Pancreas (tissue), 10 donors: ENCODE results near the gene NAIF1. TPM values are rescaled to one million over a fixed set of nuclear protein-coding genes. Genes with fewer than 3 reads are reported as not detected.
"Not testable (repeated sequence)": the region's sequence is repeated elsewhere in the genome, so short reads cannot be mapped to it uniquely, and the experiment has no call there.

Source experiments
- ATAC-seq, 4 donors: fragments of 200-7000 bp; cut with Tn5 transposase; one replicate each; pipeline versions ENCODE4 v1.8.0 to v1.9.1; 2020; ENCODE audit warnings: mild to moderate bottlenecking in 4 of 4, moderate library complexity in 4 of 4
- DNase-seq, 6 donors: peaks; one replicate each; pipeline ENCODE4 v3.0.0-alpha.2; 2020
- FAIRE-seq: peaks from 2 replicates; lab custom pipeline; 2012; peaks lifted over from hg19 to GRCh38; lab: Jason Lieb, UNC
- H3K27ac ChIP-seq, 4 donors: fragments of 200-600 bp; sonication (generic); 1 replicate in 3 of 4; 2 replicates in 1 of 4; pipeline versions ENCODE4 v1.5.0 to v1.8.0; 2020
- H3K27me3 ChIP-seq, 4 donors: fragments of 200-600 bp; one replicate each; pipeline ENCODE4 v1.8.0; 2021
- H3K36me3 ChIP-seq, 3 donors: fragments of 200-600 bp; sonication (generic) in 1 of 3; one replicate each; pipeline versions ENCODE4 v1.5.0 to v1.8.0; 2020 to 2021
- H3K4me1 ChIP-seq, 3 donors: fragments of 200-600 bp; one replicate each; pipeline ENCODE4 v1.8.0; 2021
- H3K4me3 ChIP-seq, 4 donors: fragments of 200-600 bp; sonication (generic) in 2 of 4; one replicate each; pipeline versions ENCODE4 v1.5.0 to v1.8.0; 2020 to 2021
- H3K9me3 ChIP-seq, 4 donors: fragments of 200-600 bp; one replicate each; pipeline ENCODE4 v1.8.0; 2021
- WGBS, 2 donors: extraction: QIAGEN DNeasy Blood & Tissue Kit; methylation state at CpG; one replicate each; pipeline ENCODE4 v1.1.7; 2013; 5-methylcytosine and 5-hydroxymethylcytosine counted together
- intact Hi-C, 3 donors: fragments of 100-400 bp; cut with DNase I; formaldehyde crosslinking; loops; one replicate each; pipeline versions ENCODE4 v1.11.1 to v1.14.2; 2022
- polyA plus RNA-seq, 2 donors: library from polyadenylated mRNA; stranded (reverse); fragments of 200-250 nt; gene quantifications; one replicate each; pipeline ENCODE4 v1.2.3, GENCODE V29; 2013
- total RNA-seq, 6 donors: library from RNA; stranded (reverse); fragmentation: NEBNext Ultra II Directional in 4 of 6; extraction: Animal tissue kit (Norgen Biotek cat#: 25700) in 4 of 6; gene quantifications; one replicate each; pipeline versions ENCODE4 v1.2.1 to v1.2.4, GENCODE V29; 2021 to 2023
- TF ChIP-seq, protein P1 (sequence below), 4 donors: fragments of 200-600 bp; sonication (generic) in 3 of 4; IDR thresholded peaks; one replicate each; pipeline versions ENCODE4 v1.5.0 to v1.8.0; 2021; ENCODE audit warnings: antibody characterized with exemption in 4 of 4
- donor health status: healthy with polysubstance abuse.
- donor health status: DM: no; HTN: no; CAD: no; lungs with moderate emphysema.
- donor health status: DM: no; HTN: no; CAD: no.
- donor health status: control.
- donor health status: control.
- donor health status: Bipolar disorder and iron deficiency.
- donor health status: DM: yes; HTN: yes; CAD: no.
- donor health status: DM: no; HTN: no; CAD: no.
- donor health status: DM: no; HTN: no; CAD: no.
- donor health status: DM: yes; HTN: yes; CAD: no.

The NAIF1 gene
- total and polyA plus RNA-seq, 8 donors = 3.0 to 6.8 (median 4.2) TPM

DNA sequence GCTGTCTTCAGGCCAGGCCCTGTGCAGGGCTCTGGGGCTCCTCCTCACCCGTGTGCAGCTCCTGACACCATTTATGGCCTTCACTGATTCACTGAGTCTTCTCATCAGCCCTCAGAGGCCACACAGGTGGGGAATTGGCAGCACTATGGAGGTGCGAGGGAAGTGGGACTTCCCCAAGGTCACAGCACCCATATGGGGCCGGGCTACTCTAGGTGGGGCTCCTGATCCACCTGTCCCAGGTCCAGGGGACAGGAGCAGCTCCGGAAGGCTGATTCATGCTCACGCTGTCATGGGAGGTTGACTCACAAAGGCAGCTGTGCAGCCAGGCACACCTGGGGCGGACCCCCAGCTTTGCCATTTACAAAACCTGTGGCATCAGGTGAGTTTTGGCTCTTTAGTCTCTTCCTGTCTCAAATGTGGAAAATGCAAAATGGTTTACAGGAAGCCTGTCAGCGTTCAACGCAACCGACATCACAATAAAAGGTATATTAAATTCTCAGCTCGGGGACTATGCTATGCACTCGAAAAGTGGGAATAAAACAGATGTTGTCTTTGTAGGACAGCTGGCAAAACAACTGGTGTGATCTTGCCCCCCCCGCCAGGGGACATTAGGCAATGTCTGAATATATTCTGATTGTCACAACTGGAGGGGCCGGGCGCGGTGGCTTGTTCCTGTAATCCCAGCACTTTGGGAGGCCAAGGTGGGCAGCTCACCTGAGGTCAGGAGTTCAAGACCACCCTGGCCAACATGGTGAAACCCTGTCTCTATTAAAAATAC, 15.0 kb downstream of the NAIF1 start:
- no peaks in the 10 kb centered on the region for H3K9me3 ChIP-seq
- H3K4me3 ChIP-seq = no peak overlapping the region
- intact Hi-C loops = no loop called here
- no peaks in the 10 kb centered on the region for H3K36me3 ChIP-seq
- WGBS, 2 donors = 71 to 75% methylated on average over 15 of the region's 15 CpGs
- H3K27me3 ChIP-seq = no peaks in the 10 kb centered on the region
- TF ChIP-seq, protein P1, sequence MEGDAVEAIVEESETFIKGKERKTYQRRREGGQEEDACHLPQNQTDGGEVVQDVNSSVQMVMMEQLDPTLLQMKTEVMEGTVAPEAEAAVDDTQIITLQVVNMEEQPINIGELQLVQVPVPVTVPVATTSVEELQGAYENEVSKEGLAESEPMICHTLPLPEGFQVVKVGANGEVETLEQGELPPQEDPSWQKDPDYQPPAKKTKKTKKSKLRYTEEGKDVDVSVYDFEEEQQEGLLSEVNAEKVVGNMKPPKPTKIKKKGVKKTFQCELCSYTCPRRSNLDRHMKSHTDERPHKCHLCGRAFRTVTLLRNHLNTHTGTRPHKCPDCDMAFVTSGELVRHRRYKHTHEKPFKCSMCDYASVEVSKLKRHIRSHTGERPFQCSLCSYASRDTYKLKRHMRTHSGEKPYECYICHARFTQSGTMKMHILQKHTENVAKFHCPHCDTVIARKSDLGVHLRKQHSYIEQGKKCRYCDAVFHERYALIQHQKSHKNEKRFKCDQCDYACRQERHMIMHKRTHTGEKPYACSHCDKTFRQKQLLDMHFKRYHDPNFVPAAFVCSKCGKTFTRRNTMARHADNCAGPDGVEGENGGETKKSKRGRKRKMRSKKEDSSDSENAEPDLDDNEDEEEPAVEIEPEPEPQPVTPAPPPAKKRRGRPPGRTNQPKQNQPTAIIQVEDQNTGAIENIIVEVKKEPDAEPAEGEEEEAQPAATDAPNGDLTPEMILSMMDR (IDR thresholded peaks at IDR 0.05) = no peak
- peak; percentile 56 to 88 (median 63) for DNase-seq
- H3K27ac ChIP-seq = peak overlapping the region in 2 of 4 donors; percentile 16 to 44
- FAIRE-seq = no peak
- peak; percentile 40 to 69 (median 54) for ATAC-seq
- H3K4me1 ChIP-seq = peaks cover 13 to 30% (median 18%) of the 10 kb centered on the region in 3 donors

DNA sequence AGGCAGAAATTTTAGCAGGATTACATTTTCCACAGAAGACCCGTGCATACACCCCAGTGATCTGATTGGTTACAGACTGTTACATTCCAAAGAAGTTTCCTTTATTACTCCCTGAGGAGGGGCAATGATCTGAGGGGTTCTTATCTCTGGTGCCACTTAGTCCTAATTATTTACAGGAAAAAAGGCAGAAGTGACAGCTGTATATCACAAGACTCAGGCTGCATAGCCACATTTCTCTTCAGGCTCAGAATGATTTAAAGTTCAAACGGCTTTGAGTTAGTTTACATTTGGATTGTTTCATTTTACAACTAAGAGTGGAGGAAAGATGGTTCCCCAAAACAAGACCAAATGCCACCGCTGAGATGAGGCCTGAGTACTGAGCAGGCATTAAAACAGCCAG, 17.3 kb downstream of the NAIF1 start:
- Histone ChIP-seq H3K9me3 (no peaks in the 10 kb centered on the region), H3K36me3 (no peaks in the 10 kb centered on the region), H3K27me3 (no peaks in the 10 kb centered on the region), H3K4me3 (no peak overlapping the region), H3K4me1 (peaks cover 0 to 12% (median 0%) of the 10 kb centered on the region in 3 donors), H3K27ac (no peak overlapping the region)
- TF ChIP-seq, protein P1 (IDR thresholded peaks at IDR 0.05) = no peak
- DNase-seq = no peak
- intact Hi-C loops = no loop called here
- 75 to 83% methylated on average over 3 of the region's 3 CpGs for WGBS, 2 donors
- ATAC-seq = no peak
- no peak for FAIRE-seq

- TF ChIP-seq, protein P1 (IDR thresholded peaks at IDR 0.05) = no peak
- FAIRE-seq (no peak), DNase-seq (no peak), ATAC-seq (no peak)
- H3K27me3 ChIP-seq = no peaks in the 10 kb centered on the region
- no peak overlapping the region for H3K27ac ChIP-seq
- H3K4me3 ChIP-seq = no peak overlapping the region
- no peaks in the 10 kb centered on the region for H3K36me3 ChIP-seq
- H3K9me3 ChIP-seq = no peaks in the 10 kb centered on the region
- peaks cover 0 to 12% (median 0%) of the 10 kb centered on the region in 3 donors for H3K4me1 ChIP-seq
- intact Hi-C loops = no loop called here
Observed at GRCh38 chr9:128048663-128049062, 18.5 kb downstream of the NAIF1 start.

GRCh38 chr9:128047231-128047630, 19.9 kb downstream of the NAIF1 start:
- no peaks in the 10 kb centered on the region for H3K36me3 ChIP-seq
- TF ChIP-seq, protein P1 (IDR thresholded peaks at IDR 0.05) = no peak
- WGBS, 2 donors = 80 to 81% methylated on average over 6 of the region's 6 CpGs
- no peak for FAIRE-seq
- H3K9me3 ChIP-seq = no peaks in the 10 kb centered on the region
- H3K27ac ChIP-seq = no peak overlapping the region
- H3K4me1 ChIP-seq = peaks cover 0 to 8% (median 0%) of the 10 kb centered on the region in 3 donors
- no peaks in the 10 kb centered on the region for H3K27me3 ChIP-seq
- ATAC-seq = no peak
- intact Hi-C loops = no loop called here
- no peak overlapping the region for H3K4me3 ChIP-seq
- no peak for DNase-seq

DNA sequence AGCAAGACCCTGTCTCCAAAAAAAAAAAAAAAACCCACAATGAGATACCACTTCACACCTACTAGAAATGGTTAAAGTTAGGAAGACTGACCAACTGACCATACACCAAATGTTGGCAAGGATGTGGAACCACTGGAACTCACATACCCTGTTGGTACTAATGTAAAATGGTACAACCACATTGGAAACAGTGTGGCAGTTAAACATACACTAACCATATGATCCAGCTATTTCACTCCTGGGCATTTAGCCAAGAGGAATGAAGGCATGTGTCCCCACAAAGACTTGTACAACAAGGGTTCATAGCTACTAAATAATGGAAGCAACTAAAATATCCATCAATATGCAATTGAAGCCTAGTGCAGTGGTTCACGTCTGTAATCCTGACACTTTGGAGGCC, 21.3 kb downstream of the NAIF1 start:
- FAIRE-seq (no peak), DNase-seq (no peak), ATAC-seq (no peak)
- Histone ChIP-seq H3K27ac (no peak overlapping the region), H3K36me3 (no peaks in the 10 kb centered on the region), H3K27me3 (no peaks in the 10 kb centered on the region), H3K4me1 (no peaks in the 10 kb centered on the region), H3K9me3 (no peaks in the 10 kb centered on the region), H3K4me3 (no peak overlapping the region)
- TF ChIP-seq, protein P1 (IDR thresholded peaks at IDR 0.05) = no peak
- 78 to 96% methylated on average over 1 of the region's 1 CpG for WGBS, 2 donors
- intact Hi-C loops = no loop called here

GRCh38 chr9:128045409-128045808, 21.7 kb downstream of the NAIF1 start:
- 79 to 84% methylated on average over 6 of the region's 6 CpGs for WGBS, 2 donors
- FAIRE-seq, H3K4me1 ChIP-seq, intact Hi-C loops, H3K27me3 ChIP-seq, H3K4me3 ChIP-seq, H3K36me3 ChIP-seq, H3K27ac ChIP-seq, ATAC-seq, DNase-seq, H3K9me3 ChIP-seq: not testable (repeated sequence)
